H1 (cell line): ENCODE results near the gene ZNF532. TPM values are rescaled to one million over a fixed set of nuclear protein-coding genes. Genes with fewer than 3 reads are reported as not detected.

Experiments
- CTCF ChIA-PET: fragments of 300-600 bp; sonication (Branson Sonifier 250); formaldehyde crosslinking; loops from one replicate; lab custom pipeline; 2021; ENCODE audit not compliant: partially characterized antibody; lab: Charles Lee
- POLR2A ChIA-PET: fragments of 300-600 bp; sonication (Branson Sonifier 250); formaldehyde crosslinking; loops from one replicate; lab custom pipeline; 2021; ENCODE audit warnings: inconsistent platforms; ENCODE audit not compliant: partially characterized antibody; lab: Charles Lee
- DNase-seq, 2 experiments: peaks; one replicate each; pipeline versions ENCODE4 v3.0.0 to v3.0.0-alpha.2; 2010 to 2022; ENCODE audit warnings: low spot score in 2 of 2, low read depth in 1 of 2, mixed read lengths in 1 of 2
- FAIRE-seq: peaks from 2 replicates; lab custom pipeline; 2011; peaks lifted over from hg19 to GRCh38; lab: Jason Lieb, UNC
- H2AFZ ChIP-seq: 2 replicates; pipeline ENCODE4 v1.8.1; 2012; ENCODE audit warnings: low read length, inconsistent platforms
- H2AK5ac ChIP-seq: 2 replicates; pipeline ENCODE4 v1.6.1; 2013; ENCODE audit warnings: low read depth, low read length
- H2BK120ac ChIP-seq: replicated peaks from 2 replicates; pipeline ENCODE3; 2013; ENCODE audit warnings: low read depth, low read length, inconsistent platforms
- H2BK12ac ChIP-seq: 2 replicates; pipeline ENCODE4 v1.6.1; 2013; ENCODE audit warnings: low read depth, low read length
- H2BK15ac ChIP-seq: 2 replicates; pipeline ENCODE4 v1.6.1; 2013; ENCODE audit warnings: low read length
- H2BK20ac ChIP-seq: 2 replicates; pipeline ENCODE4 v1.6.1; 2013; ENCODE audit warnings: low read length
- H2BK5ac ChIP-seq: 2 replicates; pipeline ENCODE4 v1.6.1; 2013; ENCODE audit warnings: low read depth, low read length
- H3K14ac ChIP-seq: 2 replicates; pipeline ENCODE4 v1.6.1; 2013; ENCODE audit warnings: inconsistent platforms; ENCODE audit not compliant: insufficient read length
- H3K18ac ChIP-seq: 2 replicates; pipeline ENCODE4 v1.6.1; 2013; ENCODE audit warnings: low read length; ENCODE audit errors: extremely low read depth
- H3K23ac ChIP-seq: 2 replicates; pipeline ENCODE4 v1.6.1; 2013; ENCODE audit warnings: inconsistent platforms; ENCODE audit not compliant: insufficient read length
- H3K23me2 ChIP-seq: 2 replicates; pipeline ENCODE4 v1.6.1; 2013; ENCODE audit warnings: low read depth, low read length
- H3K27ac ChIP-seq: 2 replicates; pipeline ENCODE4 v1.6.1; 2011; ENCODE audit warnings: low read depth, low read length, inconsistent platforms
- H3K27me3 ChIP-seq, 4 experiments: replicated peaks in 1 of 4; 1 replicate in 1 of 4; 2 replicates in 3 of 4; pipeline versions ENCODE4 v1.6.1 to v1.8.1; 2011 to 2013; ENCODE audit warnings: low read length in 3 of 4, mild to moderate bottlenecking in 3 of 4, inconsistent platforms in 2 of 4, mixed read lengths in 2 of 4, moderate library complexity in 1 of 4; ENCODE audit not compliant: control insufficient read depth in 3 of 4, insufficient read depth in 3 of 4; ENCODE audit errors: extremely low read depth in 1 of 4
- H3K36me3 ChIP-seq, 4 experiments: 2 replicates each; pipeline versions ENCODE4 v1.6.1 to v1.8.1; 2011 to 2013; ENCODE audit warnings: mild to moderate bottlenecking in 4 of 4, low read length in 3 of 4, moderate library complexity in 2 of 4, control low read depth in 1 of 4, inconsistent platforms in 1 of 4; ENCODE audit not compliant: insufficient read depth in 4 of 4, control insufficient read depth in 2 of 4
- H3K4ac ChIP-seq: replicated peaks from 2 replicates; pipeline ENCODE3; 2013; ENCODE audit warnings: low read length, low read depth, mixed read lengths, inconsistent platforms; ENCODE audit not compliant: insufficient read length
- H3K4me1 ChIP-seq, 4 experiments: replicated peaks in 1 of 4; 1 replicate in 1 of 4; 2 replicates in 3 of 4; pipeline versions ENCODE4 v1.6.1 to v1.8.1; 2011 to 2013; ENCODE audit warnings: low read length in 3 of 4, inconsistent platforms in 2 of 4, mixed read lengths in 1 of 4; ENCODE audit not compliant: insufficient read depth in 4 of 4, control insufficient read depth in 3 of 4
- H3K4me2 ChIP-seq, 2 experiments: 2 replicates each; pipeline versions ENCODE4 v1.6.1 to v1.8.1; 2011 to 2013; ENCODE audit warnings: low read depth in 2 of 2, low read length in 2 of 2, control low read depth in 1 of 2, inconsistent platforms in 1 of 2, mild to moderate bottlenecking in 1 of 2; ENCODE audit not compliant: insufficient read depth in 1 of 2
- H3K4me3 ChIP-seq, 4 experiments: fragments of 200-600, 300-600 bp in 1 of 4; sonication (generic), shearing (Covaris generic), sonication (Bioruptor Twin) in 1 of 4; 2 replicates each; pipeline versions ENCODE4 v1.5.1 to v1.8.1; 2011 to 2016; ENCODE audit warnings: low read length in 4 of 4, low read depth in 3 of 4, control low read depth in 2 of 4, inconsistent platforms in 2 of 4, mild to moderate bottlenecking in 2 of 4, mixed read lengths in 1 of 4, moderate library complexity in 1 of 4; ENCODE audit not compliant: insufficient read depth in 2 of 4; ENCODE audit errors: extremely low read depth in 1 of 4
- H3K56ac ChIP-seq: replicated peaks from 2 replicates; pipeline ENCODE3; 2013; ENCODE audit warnings: low read depth, mild to moderate bottlenecking, mixed read lengths, low read length, inconsistent platforms; ENCODE audit not compliant: insufficient read length
- H3K79me1 ChIP-seq: 2 replicates; pipeline ENCODE4 v1.6.1; 2013; ENCODE audit warnings: low read depth, low read length, control low read depth
- H3K79me2 ChIP-seq, 2 experiments: 2 replicates each; pipeline versions ENCODE4 v1.6.1 to v1.8.1; 2012 to 2013; ENCODE audit warnings: low read length in 2 of 2, mild to moderate bottlenecking in 2 of 2, inconsistent platforms in 1 of 2; ENCODE audit not compliant: insufficient read depth in 2 of 2, control insufficient read depth in 1 of 2
- H3K9ac ChIP-seq, 4 experiments: replicated peaks in 1 of 4; 1 replicate in 1 of 4; 2 replicates in 3 of 4; pipeline versions ENCODE4 v1.6.1 to v1.8.1; 2011 to 2013; ENCODE audit warnings: low read depth in 3 of 4, low read length in 3 of 4, control low read depth in 2 of 4, mild to moderate bottlenecking in 2 of 4, moderate library complexity in 2 of 4, inconsistent platforms in 1 of 4; ENCODE audit errors: extremely low read depth in 1 of 4
- H3K9me3 ChIP-seq, 2 experiments: 2 replicates each; pipeline versions ENCODE4 v1.6.1 to v1.8.1; 2012 to 2013; ENCODE audit warnings: mild to moderate bottlenecking in 2 of 2, moderate library complexity in 2 of 2, control low read depth in 1 of 2, inconsistent platforms in 1 of 2, low read depth in 1 of 2, low read length in 1 of 2, mixed read lengths in 1 of 2; ENCODE audit not compliant: insufficient read depth in 2 of 2
- H4K20me1 ChIP-seq, 2 experiments: replicated peaks in 1 of 2; 2 replicates each; pipeline versions ENCODE3 to v1.8.1; 2011 to 2013; ENCODE audit warnings: inconsistent platforms in 2 of 2, low read length in 2 of 2, mild to moderate bottlenecking in 1 of 2; ENCODE audit not compliant: insufficient read depth in 2 of 2, control insufficient read depth in 1 of 2
- H4K5ac ChIP-seq: 2 replicates; pipeline ENCODE4 v1.6.1; 2013; ENCODE audit warnings: low read length, low read depth, mixed read lengths, inconsistent platforms; ENCODE audit not compliant: insufficient read length
- H4K8ac ChIP-seq: 2 replicates; pipeline ENCODE4 v1.8.0; 2013; ENCODE audit warnings: mild to moderate bottlenecking, moderate library complexity, low read length, inconsistent platforms; ENCODE audit not compliant: insufficient read depth; ENCODE audit errors: extremely low read depth
- H4K91ac ChIP-seq: replicated peaks from 2 replicates; pipeline ENCODE3; 2013; ENCODE audit warnings: low read length, mixed read lengths, inconsistent platforms; ENCODE audit not compliant: insufficient read length
- CBX5 ChIP-seq: fragments of 300-800, 300-1000 bp; sonication (generic); IDR thresholded peaks from 2 replicates; pipeline ENCODE4 v1.7.1; 2016; ENCODE audit warnings: antibody characterized with exemption, low read length, low read depth
- SAP30 ChIP-seq: fragments of 300-600 bp; sonication (generic); IDR thresholded peaks from 2 replicates; pipeline ENCODE4 v1.7.1; 2012; ENCODE audit warnings: low read length, moderate library complexity, mild to moderate bottlenecking, inconsistent platforms; ENCODE audit not compliant: insufficient read depth, insufficient replicate concordance
- SRF ChIP-seq: IDR thresholded peaks from 2 replicates; pipeline ENCODE4 v1.6.1; 2011; ENCODE audit warnings: mild to moderate bottlenecking, low read depth, low read length, moderate library complexity
- WGBS, 2 experiments: shearing (Covaris generic) in 1 of 2; methylation state at CpG; one replicate each; pipeline versions ENCODE4 v1.1.6 to v1.1.7; 2013 to 2015; ENCODE audit warnings: low lambda C conversion rate in 2 of 2, mixed read lengths in 2 of 2, inconsistent platforms in 1 of 2, low coverage in 1 of 2, missing lambda C conversion rate in 1 of 2; ENCODE audit not compliant: insufficient replicate concordance in 2 of 2, insufficient coverage in 1 of 2, insufficient read length in 1 of 2; ENCODE audit errors: extremely low coverage in 1 of 2, missing lambda C conversion rate in 1 of 2; 5-methylcytosine and 5-hydroxymethylcytosine counted together
- polyA plus RNA-seq, 7 experiments: library from polyadenylated mRNA; depleted of rRNA in 3 of 7; stranded (reverse) in 5 of 7; unstranded in 2 of 7; fragments of >200 nt in 5 of 7; fragments of 200-250 nt in 2 of 7; gene quantifications; 1 replicate in 5 of 7; 2 replicates in 1 of 7; 4 replicates in 1 of 7; pipeline versions ENCODE4 v1.2.1 to v1.2.3, GENCODE V29; 2011 to 2013; ENCODE audit warnings: missing spikeins in 2 of 7, mixed read lengths in 2 of 7
- total RNA-seq: library from RNA; stranded (reverse); fragmentation: NEBNext Ultra II Directional; extraction: Animal tissue kit (Norgen Biotek cat#: 25700); gene quantifications from 2 replicates; pipeline ENCODE4 v1.2.1, GENCODE V29; 2021

The ZNF532 gene
- total and polyA plus RNA-seq, 2 of the 8 experiments (the other 6 are each of a cell fraction or from before 2014, with no cell fraction given) = 143 to 240 TPM

DNA sequence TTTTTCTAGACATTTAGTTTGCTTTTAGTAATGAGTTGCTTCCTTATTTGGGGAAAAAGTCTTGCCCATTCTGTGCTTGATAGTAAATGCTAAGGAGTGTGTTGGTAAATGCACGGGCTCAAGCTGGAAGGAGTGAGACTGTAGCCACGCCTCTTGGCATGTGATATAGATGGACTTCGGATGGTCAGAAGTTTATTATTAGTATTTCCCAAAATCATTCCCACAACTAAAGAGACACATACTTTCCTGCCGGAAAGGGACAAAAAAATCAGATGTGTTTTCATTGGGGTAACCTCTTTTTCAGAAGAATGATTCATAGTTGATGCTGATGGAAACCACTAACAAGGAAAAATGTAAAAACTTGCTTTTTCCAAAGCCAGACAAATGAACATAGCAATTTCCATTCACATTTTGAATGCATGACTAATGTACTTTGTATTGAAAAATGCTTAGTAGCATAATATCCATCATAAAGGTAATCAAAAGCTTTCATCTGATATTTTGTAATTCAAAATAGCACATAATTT is 133.2 kb downstream of the ZNF532 start:
- Histone ChIP-seq H2AK5ac (no peak overlapping the region), H3K27ac (no peak overlapping the region), H3K4ac (no peak overlapping the region), H3K36me3 (no peaks in the 10 kb centered on the region), H3K4me3 (no peak overlapping the region), H4K8ac (no peak overlapping the region), H2BK20ac (no peak overlapping the region), H3K4me1 (peaks cover 0 to 5% (median 0%) of the 10 kb centered on the region in 4 experiments; a peak in 1 of 7 replicates), H2BK120ac (no peak overlapping the region), H3K23me2 (no peaks in the 10 kb centered on the region), H3K79me2 (no peaks in the 10 kb centered on the region), H3K18ac (no peak overlapping the region), H2BK5ac (no peak overlapping the region), H2AFZ (no peak overlapping the region), H3K56ac (no peak overlapping the region), H4K5ac (no peak overlapping the region), H4K91ac (no peak overlapping the region), H3K27me3 (no peaks in the 10 kb centered on the region), H3K4me2 (no peak overlapping the region), H3K14ac (no peak overlapping the region), H2BK15ac (no peak overlapping the region), H3K79me1 (no peaks in the 10 kb centered on the region), H2BK12ac (no peak overlapping the region), H3K23ac (no peak overlapping the region), H3K9ac (no peak overlapping the region), H3K9me3 (no peaks in the 10 kb centered on the region), H4K20me1 (no peaks in the 10 kb centered on the region)
- FAIRE-seq = no peak
- ChIA-PET POLR2A (interaction anchor here (0.7 kb wide), 1 partner anchor 15 kb away, joined by 3 read pairs; no protein-coding TSS in a partner anchor), CTCF (interaction anchor here (1.0 kb wide), 1 partner anchor 14 kb away, joined by 3 read pairs; no protein-coding TSS in a partner anchor)
- no peak for TF ChIP-seq CBX5
- no peak for TF ChIP-seq SAP30
- no peak for TF ChIP-seq SRF
- 89% methylated on average over 4 of the region's 4 CpGs; no CpG with 5 or more reads in 1 of the 2 experiments for WGBS, 2 experiments
- peak in 1 of 2 experiments; percentile 23 for DNase-seq
